ENCODE results near the gene PRDM5.

DNA sequence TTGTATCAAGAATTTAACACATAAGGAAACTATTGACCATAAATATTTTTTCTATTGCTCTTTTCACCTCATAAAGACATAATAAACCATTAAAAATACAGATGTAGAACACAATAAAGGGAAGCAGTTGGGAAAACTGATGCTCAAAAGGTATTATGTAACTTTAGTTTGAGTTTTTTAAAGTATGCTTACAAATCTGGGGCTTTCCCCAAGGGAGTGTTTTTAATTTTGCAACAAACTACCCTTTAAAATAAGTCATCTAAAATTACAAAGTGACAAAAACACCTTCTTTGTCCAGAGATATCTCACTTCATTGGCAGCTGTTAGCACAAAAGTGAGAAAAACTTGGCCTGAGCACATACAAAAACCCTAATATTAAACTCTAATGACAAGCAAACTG, 55.0 kb downstream of the PRDM5 start:
- TF ChIP-seq CTCF (IDR thresholded peaks at IDR 0.05), result no peak
- TF ChIP-seq ZFX (IDR thresholded peaks at IDR 0.05; ENCODE audit: borderline replicate concordance), result no peak

Data from 22Rv1 (cell line).